NCI-H1436 treated with DMSO at 0.1 percent for 48 hours (cell line): ENCODE data around the gene PHAF1.

Source experiments
- DNase-seq: peaks from one replicate; lab custom pipeline; 2025; lab: John Stamatoyannopoulos, UW

Gene PHAF1

DNA sequence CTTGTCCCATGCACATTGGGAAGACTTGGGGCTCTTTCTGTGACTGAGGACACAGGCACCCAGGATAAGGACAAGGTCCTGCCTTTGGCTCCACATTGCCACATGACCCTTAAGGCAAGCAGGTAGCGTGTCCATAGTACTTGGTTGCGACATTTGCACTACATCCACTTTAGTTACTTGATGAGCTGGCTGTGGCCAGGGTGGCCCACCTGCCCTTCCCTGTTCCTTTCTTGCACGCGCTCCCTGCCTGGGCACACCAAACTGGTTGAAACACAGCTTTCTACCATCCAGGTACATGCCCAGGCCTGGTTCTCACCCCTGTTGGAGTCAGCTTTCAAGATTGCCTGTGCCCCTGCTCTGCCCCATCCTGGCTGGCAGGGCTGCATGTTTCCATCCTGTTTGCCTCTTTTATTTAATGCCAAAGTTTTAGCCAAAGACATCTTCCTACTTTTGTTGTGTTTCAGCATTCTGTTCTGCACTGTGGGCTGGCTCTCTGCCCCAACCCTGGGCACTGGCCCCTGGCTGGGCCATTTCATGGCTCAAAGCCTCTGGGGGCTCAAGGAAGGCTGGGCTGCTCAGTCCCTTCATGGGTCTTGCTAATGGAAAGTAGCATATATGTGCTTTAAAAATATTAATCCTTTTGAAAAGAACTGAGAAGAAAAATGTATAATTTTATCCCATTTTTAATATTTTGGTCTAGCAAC, 37.8 kb downstream of the PHAF1 start:
- no peak for DNase-seq

DNA sequence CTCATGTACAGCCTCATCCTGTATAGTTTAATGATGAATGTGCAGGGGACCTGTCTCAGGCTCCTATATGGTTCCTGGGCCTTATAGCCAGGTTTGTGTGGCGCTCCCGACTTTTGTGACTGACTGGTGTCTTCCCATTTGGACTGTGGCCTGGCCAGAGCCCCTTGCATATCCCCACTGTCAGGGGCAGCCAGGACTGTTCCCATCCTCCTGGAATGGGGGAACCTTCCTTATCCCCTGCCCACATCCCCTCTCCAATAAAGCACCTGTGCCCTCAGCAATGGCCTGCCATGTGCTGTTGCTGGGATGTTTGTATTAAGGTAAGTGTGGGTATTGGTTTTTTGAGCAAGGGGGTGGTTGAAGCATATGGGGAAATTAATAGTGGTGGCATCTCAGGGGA, 38.5 kb downstream of the PHAF1 start:
- no peak for DNase-seq

DNA sequence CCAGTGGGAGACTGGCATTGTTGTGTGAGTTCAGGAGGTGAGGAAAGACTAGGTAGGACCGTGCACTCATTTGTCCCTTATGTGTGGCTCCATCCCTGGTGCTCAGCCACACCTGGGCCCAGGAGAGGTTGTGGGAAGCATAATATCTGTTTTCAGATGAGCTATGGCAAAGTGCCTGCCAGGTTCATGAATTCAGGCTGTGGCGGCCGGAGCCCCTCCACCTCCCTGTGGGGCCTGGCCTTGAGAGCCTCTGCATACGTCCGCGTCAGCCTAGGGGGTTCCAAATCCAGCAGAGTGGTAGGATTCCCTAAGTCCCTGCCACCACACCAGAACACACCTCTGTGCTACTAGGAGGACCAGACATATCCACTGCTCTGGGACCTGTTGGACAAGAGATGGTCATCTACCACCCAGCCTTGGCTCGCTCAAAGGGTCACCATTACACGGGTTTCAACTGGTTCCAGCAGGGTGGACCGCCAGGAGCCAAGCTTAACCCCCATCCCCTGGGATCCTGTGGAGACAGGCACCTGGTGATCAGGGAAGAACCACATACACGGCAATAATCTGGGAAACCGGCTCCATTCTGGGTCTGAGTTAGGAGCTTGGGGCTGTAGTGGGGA, 39.0 kb downstream of the PHAF1 start:
- no peak for DNase-seq

DNA sequence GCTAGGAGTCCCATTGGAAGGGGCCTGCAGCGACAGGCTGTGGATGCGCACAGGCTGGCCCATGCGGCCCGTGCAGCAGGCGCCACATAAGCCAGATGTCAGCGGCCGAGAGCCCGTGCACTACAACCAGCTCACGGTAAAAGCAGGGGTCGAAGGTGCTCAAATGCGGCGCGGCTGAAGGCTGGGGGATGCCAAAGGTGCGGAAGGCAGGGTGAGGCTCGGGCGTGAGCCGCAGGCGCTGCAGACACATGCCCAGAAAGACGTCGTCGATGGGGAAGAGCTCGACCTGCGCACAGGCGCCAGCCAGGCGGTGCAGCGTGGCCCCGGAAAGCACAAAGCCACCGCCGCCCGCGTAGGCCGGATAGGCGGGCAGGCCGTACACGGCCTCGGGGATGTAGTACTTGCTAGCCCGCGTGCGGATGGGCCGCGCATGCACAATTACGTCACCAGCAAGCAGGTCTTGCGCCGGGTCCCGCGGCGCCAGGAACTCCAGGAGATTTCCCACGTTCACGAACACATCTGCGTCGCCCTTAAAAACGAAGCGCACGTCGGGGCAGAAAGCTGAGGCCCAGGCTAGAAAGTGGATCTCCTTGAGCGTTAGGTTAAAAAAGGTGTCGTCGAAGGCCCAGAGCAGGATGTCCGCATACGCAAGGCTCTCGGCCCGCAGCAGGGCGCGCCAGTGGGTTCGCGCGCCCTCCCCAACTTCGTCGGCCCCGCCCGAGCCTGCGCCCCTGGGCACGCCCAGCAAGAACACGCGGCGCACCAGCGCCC, 39.7 kb downstream of the PHAF1 start:
- no peak for DNase-seq

DNA sequence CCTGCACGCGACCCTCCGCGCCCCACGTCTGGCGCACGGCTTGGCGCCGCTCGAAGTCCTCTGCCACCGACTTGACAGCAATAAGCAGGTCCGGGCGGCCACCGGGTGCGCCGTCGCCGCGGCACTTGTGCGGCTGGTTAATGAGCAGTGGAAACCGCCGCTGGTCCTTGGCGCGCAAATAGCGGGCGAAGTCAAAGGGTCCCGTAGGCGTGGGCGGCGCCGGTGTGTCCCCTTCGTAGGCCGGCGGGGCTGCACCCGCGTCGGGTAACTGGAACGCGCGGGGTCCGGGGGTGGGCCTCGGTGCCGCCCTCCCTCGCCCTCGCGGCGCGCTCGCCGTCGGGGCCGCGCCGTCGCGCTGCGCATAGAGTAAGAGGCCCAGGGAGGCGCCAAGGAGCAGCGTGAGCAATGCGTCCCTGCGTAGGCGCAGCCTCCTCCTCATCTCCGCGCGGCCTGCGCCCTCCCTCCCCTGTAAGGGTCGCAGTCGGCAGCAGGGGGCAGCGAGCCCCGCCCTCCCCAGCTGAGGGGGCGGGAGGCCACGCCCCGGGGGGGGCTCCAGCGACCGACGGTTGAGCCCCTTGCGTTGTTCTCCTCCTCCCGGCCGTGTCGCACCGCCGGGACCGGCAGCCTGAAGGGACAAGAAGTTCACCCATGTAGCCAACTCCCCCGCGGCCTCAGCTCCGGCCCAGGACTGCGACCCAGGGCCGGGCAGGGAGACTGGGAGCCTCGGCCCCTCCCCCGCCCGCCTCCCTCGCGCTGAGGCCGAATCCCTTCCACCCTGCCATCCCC, 40.5 kb downstream of the PHAF1 start:
- no peak for DNase-seq

DNA sequence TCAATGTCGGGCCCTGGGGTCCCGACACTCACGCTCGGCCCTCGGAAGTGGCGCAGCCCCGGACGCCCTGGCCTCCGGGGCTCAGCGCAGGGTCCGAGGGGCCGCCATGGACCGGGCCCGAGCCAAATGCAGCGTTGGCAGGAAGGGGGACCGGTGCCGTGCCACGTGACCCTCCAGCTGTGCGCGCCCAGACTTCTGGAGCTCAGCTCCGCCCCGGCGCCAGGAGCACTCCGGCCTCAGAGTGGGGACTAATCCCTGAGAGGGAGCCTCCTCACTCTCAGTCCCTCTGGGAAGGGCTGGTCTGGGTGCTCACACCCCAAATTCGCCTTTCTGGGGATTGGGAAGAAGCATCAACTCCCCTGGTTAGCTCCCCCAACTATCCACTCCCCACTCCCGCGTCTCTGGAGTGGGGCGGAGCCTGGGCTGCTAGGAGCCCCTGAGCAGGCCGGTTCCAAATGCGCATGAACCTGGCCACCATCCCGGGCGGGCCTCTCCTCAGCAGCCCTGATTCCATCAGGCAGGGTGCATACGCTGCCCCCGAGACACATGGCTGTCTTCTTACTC, 41.2 kb downstream of the PHAF1 start, which contains the start of gene B3GNT9:
B3GNT9 (minus strand) TSS at position 166 of the 564 bp plus-strand sequence. CDS start 513 bp downstream, outside the sequence.
- DNase-seq: no peak

DNA sequence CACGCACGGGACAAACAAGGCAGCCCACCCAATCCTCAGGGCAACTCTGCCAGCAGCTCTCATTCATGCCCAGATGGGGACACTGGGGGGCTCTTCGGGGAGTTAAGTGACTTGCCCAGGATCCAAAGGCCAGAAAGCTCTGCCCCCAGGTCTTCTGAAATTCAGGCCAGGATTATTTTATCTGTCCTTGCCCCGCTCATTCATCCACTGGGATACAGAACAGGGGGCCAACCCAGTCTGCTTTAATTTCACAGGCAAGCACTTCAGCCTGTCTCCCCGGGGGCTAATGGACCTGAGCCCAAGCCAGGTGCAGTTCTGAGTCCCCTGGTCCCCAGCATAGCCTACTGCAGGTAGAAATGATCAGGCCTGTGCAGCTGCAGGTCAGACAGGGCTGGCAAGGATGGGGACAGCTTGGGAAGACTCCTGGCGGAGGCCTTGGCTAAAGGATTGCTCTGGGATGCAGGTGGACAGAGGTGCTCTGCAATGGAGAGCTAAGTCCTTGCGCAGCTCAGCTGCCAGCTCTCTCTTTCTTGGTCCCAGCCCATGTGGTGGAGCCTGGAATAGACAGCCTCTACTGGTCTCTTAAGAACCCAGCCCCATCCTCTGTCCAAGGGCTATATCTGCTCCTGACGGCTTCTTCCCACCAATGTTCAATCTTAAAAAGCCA, 41.8 kb downstream of the PHAF1 start:
- DNase-seq: no peak

DNA sequence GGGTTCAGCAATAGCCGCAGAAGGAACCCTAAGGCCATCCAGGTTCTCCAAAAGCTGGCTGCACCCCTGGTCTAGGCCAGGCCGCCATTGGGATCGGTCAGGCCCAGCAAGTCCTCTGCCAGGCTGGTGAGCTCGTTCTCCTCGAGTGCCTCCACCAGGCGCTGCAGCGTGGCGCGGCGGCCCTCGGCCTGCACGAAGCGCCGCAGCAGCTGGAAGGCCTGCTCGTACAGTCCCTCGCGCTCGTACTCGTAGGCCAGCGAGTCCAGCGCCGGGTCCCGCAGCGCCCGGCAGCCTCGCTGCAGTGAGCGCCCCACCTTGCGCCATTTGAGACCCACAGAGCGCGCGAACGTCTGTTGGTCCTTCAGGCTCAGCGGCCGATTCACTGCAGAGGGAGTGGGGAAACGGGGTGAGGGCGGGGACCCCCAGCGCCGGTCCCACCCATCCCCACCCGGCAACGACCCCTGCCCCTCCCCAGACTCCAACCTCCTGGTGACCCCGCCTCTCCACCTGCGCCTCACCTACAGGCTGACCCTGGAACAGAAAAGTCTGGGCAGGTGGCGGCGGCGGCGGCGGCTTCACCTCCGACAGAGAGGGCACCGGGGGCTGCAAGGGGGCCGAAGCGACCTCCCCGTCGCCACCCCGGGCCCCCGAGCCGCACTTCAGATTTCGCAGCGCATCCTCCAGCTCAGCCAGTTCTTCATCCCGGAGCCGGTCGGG, 45.0 kb downstream of the PHAF1 start:
- no peak for DNase-seq

DNA sequence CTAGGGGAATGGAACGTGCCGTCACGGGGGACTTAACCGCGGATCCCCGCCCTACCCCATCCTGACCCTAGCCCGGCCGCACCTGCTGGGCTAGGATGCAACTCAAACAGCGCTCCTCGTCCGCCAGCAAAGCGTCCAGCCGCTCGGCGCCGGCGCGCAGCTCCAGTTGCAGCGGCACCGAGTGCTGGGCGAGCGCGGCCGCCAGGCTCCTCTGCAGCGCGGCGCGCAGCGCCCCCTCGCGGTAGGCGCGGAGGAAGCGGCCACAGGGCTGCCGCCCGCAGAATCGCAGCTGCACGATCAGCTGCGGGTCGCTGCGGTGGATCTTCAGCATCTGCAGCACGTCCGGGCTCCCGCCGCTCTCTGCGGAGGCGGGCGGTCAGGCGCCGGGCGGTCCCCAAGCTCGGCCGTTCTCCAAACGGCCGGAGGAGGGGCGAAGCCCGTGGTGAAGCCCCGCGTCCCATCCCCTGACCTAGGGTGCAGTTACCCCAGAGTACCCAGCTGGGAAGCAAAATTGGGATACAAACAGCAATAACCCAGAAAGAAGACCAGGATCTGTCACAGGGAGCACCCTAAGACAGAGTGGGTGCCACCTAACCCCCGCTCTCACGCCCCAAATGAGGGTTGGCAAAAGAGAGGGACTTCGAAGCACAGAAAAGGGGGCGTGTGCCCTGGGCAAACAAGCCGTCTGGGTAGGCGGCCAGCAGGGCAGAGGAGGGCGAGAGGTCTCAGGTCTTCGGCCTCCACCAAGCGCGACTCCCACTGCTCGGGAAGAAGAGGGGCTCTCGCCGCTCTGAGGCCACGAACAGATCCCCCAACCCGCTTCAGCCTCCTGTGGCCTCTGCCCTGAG, 45.8 kb downstream of the PHAF1 start:
- no peak for DNase-seq

DNA sequence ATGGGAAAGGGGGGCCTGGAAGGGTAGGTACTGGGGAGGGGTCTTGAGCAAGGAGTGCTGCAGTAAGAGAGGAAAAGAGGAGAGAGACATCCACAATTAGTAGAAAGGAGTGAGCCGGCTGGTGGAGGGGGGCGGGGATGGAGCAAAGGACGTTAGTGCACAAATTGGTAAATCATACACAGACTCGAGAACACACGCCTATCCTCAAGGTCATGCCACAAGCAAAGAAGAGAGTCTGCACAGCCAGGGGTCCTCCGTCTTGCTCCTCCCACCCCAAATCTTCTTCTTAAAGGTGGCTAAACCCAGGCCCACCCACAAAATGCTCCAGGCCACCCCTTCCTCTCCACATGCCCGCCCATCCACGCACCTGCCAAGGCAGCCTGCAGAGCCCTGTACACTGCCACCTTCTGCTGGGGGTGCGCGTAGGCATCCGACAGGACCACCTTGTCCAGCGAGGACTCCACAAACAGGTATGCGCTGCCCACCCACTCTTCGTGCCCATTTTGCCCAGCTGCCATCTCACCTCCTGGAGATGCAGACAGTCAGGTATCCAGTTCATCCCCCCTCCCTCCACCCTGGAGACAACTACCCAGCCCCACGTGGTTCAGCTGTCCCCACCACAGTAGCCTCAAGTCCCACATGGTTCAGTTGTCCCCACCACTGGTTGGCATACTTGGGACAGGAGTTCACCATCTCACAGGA, 46.6 kb downstream of the PHAF1 start:
- DNase-seq: no peak

DNA sequence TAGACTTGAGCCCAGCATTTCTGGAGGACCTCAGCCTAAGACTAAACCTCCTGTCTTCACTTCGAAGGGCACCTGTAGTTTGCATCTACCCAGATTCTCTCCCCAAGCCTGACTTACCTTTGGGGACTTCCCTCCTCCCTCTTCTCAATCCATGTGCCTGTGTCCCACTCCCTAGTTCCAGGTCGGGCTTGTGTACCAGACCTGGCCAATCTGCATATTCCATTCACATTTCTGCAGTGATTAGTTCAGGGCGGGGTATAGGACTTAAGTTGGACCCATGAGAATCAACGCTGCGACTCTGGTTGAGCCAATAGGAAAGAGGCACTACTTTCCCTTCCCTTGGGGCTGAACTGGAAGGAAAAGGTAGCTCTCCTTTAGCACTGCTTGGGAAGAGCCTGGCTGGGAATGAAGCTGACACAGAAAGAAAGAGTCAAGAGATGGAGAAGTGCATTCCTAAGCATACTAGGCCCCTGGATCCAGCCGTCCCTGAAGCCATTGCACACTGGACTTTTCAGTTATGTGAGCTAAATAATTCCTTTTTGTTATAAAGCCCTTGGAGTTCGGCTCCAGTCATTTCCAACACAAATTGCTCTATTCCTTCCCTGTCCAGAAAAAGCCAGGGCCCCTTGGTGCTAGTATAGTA, 47.5 kb downstream of the PHAF1 start:
- DNase-seq: no peak

DNA sequence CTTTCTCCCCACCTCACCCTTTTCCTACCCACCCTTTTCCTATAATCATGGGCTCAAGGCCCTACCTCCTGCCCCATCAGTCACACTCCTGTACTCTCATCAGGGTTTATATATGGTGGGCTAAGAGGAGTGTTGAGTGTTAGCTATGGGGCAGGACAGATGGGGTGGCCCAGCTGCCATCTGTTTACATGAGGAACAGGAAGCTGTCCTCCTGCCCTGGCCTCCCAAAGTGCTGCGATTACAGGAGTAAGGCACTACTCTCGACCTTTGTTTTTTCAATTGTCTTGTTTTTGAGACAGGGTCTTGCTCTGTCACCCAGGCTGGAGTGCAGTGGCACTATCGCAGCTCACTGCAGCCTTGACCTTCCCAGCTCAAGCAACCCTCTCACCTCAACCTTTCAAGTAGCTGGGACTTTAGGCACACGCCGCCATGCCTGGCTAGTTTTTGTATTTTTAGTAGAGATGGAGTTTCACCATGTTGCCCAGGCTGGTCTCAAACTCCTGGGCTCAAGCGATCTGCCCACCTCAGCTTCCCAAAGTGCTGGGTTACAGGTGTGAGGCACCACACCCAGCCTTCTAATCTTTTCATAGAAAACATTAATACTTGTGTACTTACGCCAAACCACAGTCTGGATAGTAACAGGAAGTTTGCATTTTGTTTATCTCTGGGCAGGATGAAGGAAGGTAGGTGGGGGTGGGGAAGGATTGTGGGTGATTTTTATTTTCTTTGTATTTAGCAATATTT, 48.3 kb downstream of the PHAF1 start:
- no peak for DNase-seq

DNA sequence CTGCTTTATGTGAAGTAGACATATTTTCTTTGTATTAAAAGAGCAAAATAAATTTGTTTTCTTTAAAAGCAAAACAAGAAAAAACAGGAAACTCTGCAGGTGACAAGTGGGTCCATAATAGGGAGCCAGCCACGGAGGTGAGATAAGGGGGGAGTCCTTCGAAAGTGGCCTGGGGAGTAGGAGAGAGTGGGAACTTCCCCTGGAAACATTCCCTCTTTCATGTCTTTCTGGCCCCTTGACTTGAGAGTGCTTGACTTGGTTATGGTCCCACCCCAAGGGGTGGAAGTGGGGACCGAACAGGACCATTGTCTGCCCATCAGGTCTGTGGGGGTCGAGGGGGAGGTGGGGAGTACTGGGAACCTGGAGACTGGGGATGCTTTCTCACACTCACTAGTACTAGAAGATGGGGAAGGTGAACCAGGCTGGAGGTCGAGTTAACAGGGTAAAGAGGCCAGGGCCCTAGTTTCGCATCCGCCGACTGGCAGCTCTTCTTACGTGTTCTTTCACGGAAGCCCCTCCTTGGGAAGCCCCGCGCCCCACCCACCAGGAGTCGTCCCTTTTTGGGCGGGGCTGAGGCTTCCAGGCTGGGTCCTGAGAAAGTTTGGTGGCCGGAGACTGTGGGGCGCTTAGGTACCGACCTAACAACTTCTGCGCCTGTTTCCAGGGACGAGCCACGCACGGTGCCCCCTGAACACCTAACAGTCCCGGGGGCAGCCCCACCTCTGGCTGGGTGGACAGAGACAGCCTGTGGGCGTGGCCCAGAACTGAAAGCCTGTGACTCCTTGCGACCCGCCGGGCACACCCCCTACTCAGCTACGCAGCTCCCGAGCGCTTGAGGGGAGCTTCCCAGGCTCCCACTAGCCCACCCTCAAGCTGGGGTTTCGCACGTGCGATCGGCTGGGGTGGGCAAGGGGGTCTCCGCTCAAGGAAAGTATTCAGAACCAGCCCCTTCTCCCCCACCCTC, 49.2 kb downstream of the PHAF1 start:
- no peak for DNase-seq

DNA sequence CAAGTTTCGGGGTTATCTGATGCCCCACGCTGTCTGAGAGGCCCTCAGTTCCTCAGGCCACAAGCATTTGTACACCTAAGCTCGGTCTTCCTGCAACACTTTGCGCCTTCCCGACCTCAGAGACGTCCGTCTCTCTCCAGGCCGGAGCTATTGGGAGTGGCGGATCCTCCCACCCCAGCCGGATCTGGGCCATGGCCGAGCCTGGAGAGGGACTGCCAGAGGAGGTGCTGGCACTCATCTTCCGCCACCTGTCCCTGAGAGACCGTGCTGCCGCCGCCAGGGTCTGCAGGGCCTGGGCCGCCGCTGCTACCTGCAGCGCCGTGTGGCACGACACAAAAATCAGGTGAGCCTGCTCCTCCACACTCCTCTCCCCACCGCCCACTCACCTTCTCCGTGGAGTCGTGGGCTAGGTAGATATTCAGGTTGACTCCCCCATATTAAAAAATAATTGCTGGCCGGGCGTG, 51.9 kb downstream of the PHAF1 start:
- no peak for DNase-seq

DNA sequence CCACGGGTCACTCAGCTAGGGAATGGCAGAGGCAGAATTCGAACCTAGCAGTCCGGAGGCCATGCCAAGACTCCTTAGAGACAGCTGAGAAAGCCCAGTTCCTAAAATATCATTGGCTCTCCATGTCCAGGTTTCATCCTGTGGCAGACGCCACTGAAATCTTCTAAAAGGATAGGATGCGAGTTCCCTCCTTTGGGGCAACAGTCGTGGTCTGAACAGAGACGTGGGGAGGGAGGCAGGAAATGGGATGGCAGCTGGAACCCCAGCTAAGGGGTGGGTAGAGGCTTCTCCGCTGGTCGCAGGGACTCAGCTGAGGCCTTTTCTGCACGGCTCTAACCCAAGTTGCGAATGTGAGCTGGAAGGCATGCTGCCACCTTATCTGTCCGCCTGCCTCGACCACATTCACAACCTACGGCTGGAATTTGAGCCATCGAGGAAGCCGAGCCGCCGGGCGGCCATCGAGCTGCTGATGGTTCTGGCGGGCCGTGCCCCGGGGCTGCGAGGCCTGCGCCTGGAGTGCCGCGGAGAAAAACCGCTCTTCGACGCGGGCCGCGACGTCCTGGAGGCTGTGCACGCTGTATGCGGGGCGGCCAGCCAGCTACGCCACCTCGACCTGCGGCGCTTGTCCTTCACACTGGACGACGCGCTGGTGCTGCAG, 52.9 kb downstream of the PHAF1 start:
- no peak for DNase-seq
